K562 (cell line): ENCODE measurements around the gene MBD3. TPM values are rescaled to one million over a fixed set of nuclear protein-coding genes. Genes with fewer than 3 reads are reported as not detected.

Experiments
- CREB5 ChIP-seq: fragments of 250-450 bp; sonication (Bioruptor Pico); IDR thresholded peaks from 2 replicates; pipeline ENCODE4 v1.5.0; 2020; ENCODE audit warnings: mild to moderate bottlenecking
- DEAF1 ChIP-seq: fragments of 450-650 bp; formaldehyde crosslinking; IDR thresholded peaks from 2 replicates; pipeline ENCODE4 v1.4.0; 2020; ENCODE audit warnings: mild to moderate bottlenecking, moderate library complexity
- FOXJ3 ChIP-seq: sonication (generic); formaldehyde crosslinking; IDR thresholded peaks from 2 replicates; pipeline ENCODE4 v1.4.0; 2020; ENCODE audit warnings: mild to moderate bottlenecking, missing genetic modification reagents
- GABPA ChIP-seq: fragments of 200-800 bp; sonication (Bioruptor generic); conservative IDR thresholded peaks from 2 replicates; pipeline ENCODE4 v1.6.1; 2016; ENCODE audit warnings: low read depth, missing genetic modification characterization, missing compliant biosample characterization
- IRF2 ChIP-seq: sonication (generic); formaldehyde crosslinking; IDR thresholded peaks from 2 replicates; pipeline ENCODE4 v1.8.1; 2022; ENCODE audit warnings: mild to moderate bottlenecking, missing genetic modification reagents
- MAZ ChIP-seq, 2 experiments: fragments of 450-650 bp in 1 of 2; sonication (generic) in 1 of 2; formaldehyde crosslinking; IDR thresholded peaks in 1 of 2; conservative IDR thresholded peaks in 1 of 2; 2 replicates each; pipeline versions ENCODE4 v1.4.0 to v1.5.0; 2020; ENCODE audit warnings: mild to moderate bottlenecking in 1 of 2, missing genetic modification reagents in 1 of 2
- SMARCA5 ChIP-seq: fragments of 450-650 bp; IDR thresholded peaks from 2 replicates; pipeline ENCODE4 v1.6.1; 2016
- SRF ChIP-seq, 2 experiments: fragments of 250-450, 450-650 bp in 1 of 2; sonication (Bioruptor Pico) in 1 of 2; sonication (generic) in 1 of 2; formaldehyde crosslinking; IDR thresholded peaks; 2 replicates each; pipeline versions ENCODE4 v1.5.0 to v1.5.1; 2020 to 2022; ENCODE audit warnings: mild to moderate bottlenecking in 1 of 2, missing genetic modification reagents in 1 of 2
- TAF9B ChIP-seq: fragments of 450-650 bp; IDR thresholded peaks from 2 replicates; pipeline ENCODE4 v1.6.1; 2018; ENCODE audit warnings: mild to moderate bottlenecking; ENCODE audit not compliant: partially characterized antibody
- ZNF589 ChIP-seq: fragments of 200-800 bp; sonication (Bioruptor generic); IDR thresholded peaks from 2 replicates; pipeline ENCODE4 v1.6.1; 2016; ENCODE audit warnings: low read depth, missing genetic modification characterization, missing compliant biosample characterization
- polyA plus RNA-seq, 8 experiments: library from polyadenylated mRNA; depleted of rRNA in 4 of 8; stranded (reverse) in 5 of 8; unstranded in 3 of 8; fragments of >200 nt; fragmentation: Nextera tagmentation in 2 of 8; fragmentation: Illumina TruSeq in 1 of 8; extraction: Ambion mirVana in 2 of 8; extraction: Trizol in 1 of 8; gene quantifications; 2 replicates each; pipeline versions ENCODE4 v1.2.1 to v1.2.3, GENCODE V29; 2011 to 2014; ENCODE audit warnings: inconsistent platforms in 1 of 8, missing spikeins in 1 of 8
- total RNA-seq, 7 experiments: library from RNA; depleted of rRNA in 6 of 7; stranded (reverse); fragments of >200 nt in 6 of 7; fragmentation: Illumina TruSeq in 2 of 7; extraction: Trizol in 2 of 7; gene quantifications; 2 replicates each; pipeline versions ENCODE4 v1.2.1 to v1.2.3, GENCODE V29; 2011 to 2021; ENCODE audit warnings: low replicate concordance in 1 of 7
- TF ChIP-seq, protein P1 (sequence below): sonication (generic); formaldehyde crosslinking; IDR thresholded peaks from 2 replicates; pipeline ENCODE4 v1.8.1; 2023; ENCODE audit warnings: mild to moderate bottlenecking, missing genetic modification reagents
- TF ChIP-seq, protein P2 (sequence below): sonication (generic); formaldehyde crosslinking; IDR thresholded peaks from 2 replicates; pipeline ENCODE4 v1.8.0; 2022; ENCODE audit warnings: mild to moderate bottlenecking, missing genetic modification reagents
- TF ChIP-seq, protein P3 (sequence below): fragments of 450-650 bp; IDR thresholded peaks from 2 replicates; pipeline ENCODE4 v1.6.1; 2016; ENCODE audit warnings: mild to moderate bottlenecking

Gene MBD3
- total and polyA plus RNA-seq, 9 of the 15 experiments (the other 6 are each of a cell fraction or from before 2014, with no cell fraction given) = 0.24 to 137 (median 30.9) TPM

DNA sequence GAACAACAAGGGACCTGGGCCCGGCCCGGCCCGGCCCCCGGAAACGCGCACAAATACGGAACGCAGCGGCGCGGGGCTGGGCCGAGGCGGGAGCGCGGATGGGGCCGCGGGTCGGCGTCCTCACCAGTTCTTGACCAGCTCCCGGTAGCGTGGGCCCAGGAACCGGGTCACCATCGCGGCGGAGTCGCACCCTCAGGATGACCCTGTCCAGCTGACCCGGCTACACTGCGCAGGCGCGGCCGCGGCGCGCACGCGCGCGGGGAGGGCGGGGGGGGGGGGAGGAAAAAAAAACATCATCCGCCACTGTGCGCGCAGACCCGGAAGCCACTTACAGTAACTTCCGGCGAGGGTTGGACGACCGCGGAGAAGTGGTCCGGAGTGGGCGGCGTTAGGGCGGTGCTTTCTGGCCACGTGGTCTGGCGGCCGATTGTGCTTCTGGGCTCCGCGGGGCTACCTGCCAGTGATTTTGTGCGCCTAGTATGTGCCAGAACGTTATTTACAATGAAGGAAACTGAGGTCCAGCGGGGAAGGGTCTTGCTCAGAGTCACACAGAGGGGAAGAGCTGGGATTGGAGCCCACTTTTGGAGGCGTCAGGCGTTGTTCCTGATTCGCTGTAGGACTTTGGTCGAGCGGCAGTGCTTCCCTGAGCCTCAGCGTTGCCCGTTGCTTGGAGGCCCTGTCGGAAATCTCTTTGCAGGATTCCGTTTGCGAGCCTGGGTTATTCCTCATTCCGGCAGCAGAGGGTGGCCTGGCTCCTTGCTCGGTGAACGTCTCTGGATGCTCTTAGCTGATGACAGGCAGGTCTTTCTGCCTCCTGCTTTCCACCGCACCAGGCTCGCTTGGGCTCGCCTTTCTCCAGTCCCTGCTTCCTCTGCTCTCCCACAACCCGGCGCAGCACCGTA is 12.8 kb upstream of the MBD3 start, which contains the start of gene UQCR11 (continued):
- TF ChIP-seq CREB5 (CRISPR knock-in tag) (no peak), SMARCA5 (no peak), MAZ (CRISPR knock-in tag; conservative IDR thresholded peaks at IDR 0.05 in 1 of 2, IDR thresholded peaks at IDR 0.05 in 1 of 2) (peak; percentile 52 to 54), FOXJ3 (CRISPR knock-in tag) (no peak), DEAF1 (CRISPR knock-in tag) (0 out of 2 replicates have a peak, but pooled peaks have one; percentile 54), GABPA (tag) (peak; percentile 95), SRF (CRISPR knock-in tag; IDR thresholded peaks at IDR 0.05) (peak in 1 of 2 experiments; percentile 64; a peak in 3 of 4 replicates), ZNF589 (CRISPR knock-in tag) (no peak), IRF2 (CRISPR knock-in tag) (no peak), TAF9B (no peak)
- TF ChIP-seq, protein P1, sequence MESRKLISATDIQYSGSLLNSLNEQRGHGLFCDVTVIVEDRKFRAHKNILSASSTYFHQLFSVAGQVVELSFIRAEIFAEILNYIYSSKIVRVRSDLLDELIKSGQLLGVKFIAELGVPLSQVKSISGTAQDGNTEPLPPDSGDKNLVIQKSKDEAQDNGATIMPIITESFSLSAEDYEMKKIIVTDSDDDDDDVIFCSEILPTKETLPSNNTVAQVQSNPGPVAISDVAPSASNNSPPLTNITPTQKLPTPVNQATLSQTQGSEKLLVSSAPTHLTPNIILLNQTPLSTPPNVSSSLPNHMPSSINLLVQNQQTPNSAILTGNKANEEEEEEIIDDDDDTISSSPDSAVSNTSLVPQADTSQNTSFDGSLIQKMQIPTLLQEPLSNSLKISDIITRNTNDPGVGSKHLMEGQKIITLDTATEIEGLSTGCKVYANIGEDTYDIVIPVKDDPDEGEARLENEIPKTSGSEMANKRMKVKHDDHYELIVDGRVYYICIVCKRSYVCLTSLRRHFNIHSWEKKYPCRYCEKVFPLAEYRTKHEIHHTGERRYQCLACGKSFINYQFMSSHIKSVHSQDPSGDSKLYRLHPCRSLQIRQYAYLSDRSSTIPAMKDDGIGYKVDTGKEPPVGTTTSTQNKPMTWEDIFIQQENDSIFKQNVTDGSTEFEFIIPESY (CRISPR knock-in tag) = peak; percentile 85
- TF ChIP-seq, protein P2, sequence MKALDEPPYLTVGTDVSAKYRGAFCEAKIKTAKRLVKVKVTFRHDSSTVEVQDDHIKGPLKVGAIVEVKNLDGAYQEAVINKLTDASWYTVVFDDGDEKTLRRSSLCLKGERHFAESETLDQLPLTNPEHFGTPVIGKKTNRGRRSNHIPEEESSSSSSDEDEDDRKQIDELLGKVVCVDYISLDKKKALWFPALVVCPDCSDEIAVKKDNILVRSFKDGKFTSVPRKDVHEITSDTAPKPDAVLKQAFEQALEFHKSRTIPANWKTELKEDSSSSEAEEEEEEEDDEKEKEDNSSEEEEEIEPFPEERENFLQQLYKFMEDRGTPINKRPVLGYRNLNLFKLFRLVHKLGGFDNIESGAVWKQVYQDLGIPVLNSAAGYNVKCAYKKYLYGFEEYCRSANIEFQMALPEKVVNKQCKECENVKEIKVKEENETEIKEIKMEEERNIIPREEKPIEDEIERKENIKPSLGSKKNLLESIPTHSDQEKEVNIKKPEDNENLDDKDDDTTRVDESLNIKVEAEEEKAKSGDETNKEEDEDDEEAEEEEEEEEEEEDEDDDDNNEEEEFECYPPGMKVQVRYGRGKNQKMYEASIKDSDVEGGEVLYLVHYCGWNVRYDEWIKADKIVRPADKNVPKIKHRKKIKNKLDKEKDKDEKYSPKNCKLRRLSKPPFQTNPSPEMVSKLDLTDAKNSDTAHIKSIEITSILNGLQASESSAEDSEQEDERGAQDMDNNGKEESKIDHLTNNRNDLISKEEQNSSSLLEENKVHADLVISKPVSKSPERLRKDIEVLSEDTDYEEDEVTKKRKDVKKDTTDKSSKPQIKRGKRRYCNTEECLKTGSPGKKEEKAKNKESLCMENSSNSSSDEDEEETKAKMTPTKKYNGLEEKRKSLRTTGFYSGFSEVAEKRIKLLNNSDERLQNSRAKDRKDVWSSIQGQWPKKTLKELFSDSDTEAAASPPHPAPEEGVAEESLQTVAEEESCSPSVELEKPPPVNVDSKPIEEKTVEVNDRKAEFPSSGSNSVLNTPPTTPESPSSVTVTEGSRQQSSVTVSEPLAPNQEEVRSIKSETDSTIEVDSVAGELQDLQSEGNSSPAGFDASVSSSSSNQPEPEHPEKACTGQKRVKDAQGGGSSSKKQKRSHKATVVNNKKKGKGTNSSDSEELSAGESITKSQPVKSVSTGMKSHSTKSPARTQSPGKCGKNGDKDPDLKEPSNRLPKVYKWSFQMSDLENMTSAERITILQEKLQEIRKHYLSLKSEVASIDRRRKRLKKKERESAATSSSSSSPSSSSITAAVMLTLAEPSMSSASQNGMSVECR (CRISPR knock-in tag) = peak; percentile 1
- TF ChIP-seq, protein P3, sequence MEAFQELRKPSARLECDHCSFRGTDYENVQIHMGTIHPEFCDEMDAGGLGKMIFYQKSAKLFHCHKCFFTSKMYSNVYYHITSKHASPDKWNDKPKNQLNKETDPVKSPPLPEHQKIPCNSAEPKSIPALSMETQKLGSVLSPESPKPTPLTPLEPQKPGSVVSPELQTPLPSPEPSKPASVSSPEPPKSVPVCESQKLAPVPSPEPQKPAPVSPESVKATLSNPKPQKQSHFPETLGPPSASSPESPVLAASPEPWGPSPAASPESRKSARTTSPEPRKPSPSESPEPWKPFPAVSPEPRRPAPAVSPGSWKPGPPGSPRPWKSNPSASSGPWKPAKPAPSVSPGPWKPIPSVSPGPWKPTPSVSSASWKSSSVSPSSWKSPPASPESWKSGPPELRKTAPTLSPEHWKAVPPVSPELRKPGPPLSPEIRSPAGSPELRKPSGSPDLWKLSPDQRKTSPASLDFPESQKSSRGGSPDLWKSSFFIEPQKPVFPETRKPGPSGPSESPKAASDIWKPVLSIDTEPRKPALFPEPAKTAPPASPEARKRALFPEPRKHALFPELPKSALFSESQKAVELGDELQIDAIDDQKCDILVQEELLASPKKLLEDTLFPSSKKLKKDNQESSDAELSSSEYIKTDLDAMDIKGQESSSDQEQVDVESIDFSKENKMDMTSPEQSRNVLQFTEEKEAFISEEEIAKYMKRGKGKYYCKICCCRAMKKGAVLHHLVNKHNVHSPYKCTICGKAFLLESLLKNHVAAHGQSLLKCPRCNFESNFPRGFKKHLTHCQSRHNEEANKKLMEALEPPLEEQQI = no peak
